ENCODE measurements around the gene CCS.
"Not testable (repeated sequence)": the region's sequence is repeated elsewhere in the genome, so short reads cannot be mapped to it uniquely, and the experiment has no call there.

The CCS gene, protein sequence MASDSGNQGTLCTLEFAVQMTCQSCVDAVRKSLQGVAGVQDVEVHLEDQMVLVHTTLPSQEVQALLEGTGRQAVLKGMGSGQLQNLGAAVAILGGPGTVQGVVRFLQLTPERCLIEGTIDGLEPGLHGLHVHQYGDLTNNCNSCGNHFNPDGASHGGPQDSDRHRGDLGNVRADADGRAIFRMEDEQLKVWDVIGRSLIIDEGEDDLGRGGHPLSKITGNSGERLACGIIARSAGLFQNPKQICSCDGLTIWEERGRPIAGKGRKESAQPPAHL
- 15.6 to 29.2 (median 17.5) reads per million in 4 donors for total RNA-seq

GRCh38 chr11:66592457-66593302 lies at the start of gene CCS, which contains the start of gene CCDC87:
CCS (plus strand) TSS chr11:66593185; CDS start chr11:66593262, 77 bp downstream.
CCDC87 (minus strand) TSS chr11:66593063; CDS start chr11:66593015, 48 bp downstream.
- DNase-seq, result peak; percentile 97 to 99 (median 99)

DNA sequence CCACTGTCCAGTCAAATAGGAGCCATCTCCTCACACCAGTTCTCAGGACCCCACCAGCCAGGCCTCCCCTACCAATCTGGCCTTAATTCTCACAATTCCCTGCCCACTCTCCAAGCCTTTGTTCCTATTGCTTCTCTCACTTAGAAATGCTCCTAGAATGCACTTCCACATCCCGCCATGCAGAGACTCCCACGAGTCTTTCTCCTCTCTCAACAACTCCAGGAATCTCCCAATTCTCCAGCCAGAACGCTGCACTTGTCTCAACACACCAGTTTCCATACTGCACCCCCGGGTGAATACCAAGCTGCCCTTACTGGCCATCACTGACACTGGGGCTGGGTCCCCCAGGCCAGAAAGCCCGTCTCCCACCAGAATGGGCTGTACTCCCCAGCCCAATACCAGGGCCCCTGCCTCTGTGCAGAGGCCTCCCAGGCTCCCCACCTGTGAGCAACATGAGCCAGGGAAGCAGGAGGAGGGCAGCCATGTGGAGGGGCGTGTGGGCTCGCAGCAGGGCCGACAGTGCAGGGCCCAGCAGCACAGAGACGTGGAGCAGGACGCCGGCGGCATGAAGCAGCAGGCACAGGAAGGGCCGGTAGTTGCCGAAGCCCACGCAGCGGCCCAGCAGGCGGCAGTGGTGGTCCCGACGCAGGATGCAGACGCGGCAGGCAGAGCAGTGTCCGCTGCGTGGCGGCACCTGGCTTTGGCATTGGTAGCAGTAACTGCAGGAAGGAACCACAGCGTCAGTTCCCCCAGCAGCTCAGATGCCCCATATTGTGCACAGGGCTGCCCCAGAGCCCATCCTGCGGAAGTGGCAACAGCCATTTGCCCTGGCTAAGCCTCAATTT lies 49.5 kb upstream of the CCS start:
- peak; percentile 39 to 83 (median 50) for DNase-seq

DNA sequence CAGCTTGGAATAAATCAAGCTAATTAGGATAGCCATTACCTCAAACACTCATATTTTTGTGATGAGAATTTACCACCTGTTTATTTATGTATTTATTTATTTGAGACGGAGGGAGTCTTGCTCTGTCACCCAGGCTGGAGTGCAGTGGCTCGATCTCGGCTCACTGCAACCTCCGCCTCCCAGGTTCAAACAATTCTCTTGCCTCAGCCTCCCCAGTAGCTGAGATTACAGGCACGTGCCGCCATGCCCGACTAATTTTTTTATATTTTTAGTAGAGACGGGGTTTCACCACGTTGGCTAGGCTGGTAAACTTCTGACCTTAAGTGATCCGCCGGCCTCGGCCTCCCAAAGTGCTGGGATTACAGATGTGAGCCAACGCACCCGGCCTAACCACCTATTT lies 48.0 kb upstream of the CCS start:
- DNase-seq, result not testable (repeated sequence)

DNA sequence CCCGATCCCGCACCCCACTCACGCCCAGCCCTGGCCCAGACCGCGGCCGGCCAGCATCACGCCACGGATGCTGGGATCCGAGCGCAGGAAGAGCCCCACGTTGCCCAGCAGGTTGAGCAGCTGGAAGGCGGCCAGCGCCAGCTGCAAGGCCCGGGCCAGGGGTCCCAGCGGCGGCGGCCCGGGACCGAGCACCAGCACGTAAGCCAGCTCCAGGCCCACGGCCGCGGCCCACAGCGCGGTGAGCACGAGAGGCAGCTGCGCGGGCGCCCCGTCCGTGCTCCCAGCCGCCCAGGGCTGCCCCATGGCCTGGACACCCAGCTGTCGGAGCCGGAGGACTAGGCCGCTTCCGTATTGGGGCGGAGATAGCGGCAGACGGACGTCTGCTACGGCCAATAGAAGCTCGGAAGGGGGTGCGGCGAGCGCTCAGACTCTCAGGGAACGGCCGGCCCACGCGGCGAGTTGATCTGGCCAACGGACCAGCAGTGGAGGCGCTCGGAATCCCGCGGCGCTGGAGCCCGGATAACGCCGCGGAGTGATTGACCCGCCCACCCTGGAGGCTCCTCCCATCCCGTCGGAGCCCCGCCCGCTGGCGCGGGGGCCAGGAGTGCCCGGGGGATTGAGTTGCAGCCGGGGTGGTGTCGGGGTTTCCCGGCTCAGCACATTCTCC lies 47.2 kb upstream of the CCS start, which contains the start of gene ZDHHC24:
Gene ZDHHC24, minus strand, starts transcription at position 348 of the 667 bp plus-strand sequence. Its CDS starts 45 bp downstream, at position 303.
- peak; percentile 68 to 94 (median 77) for DNase-seq

DNA sequence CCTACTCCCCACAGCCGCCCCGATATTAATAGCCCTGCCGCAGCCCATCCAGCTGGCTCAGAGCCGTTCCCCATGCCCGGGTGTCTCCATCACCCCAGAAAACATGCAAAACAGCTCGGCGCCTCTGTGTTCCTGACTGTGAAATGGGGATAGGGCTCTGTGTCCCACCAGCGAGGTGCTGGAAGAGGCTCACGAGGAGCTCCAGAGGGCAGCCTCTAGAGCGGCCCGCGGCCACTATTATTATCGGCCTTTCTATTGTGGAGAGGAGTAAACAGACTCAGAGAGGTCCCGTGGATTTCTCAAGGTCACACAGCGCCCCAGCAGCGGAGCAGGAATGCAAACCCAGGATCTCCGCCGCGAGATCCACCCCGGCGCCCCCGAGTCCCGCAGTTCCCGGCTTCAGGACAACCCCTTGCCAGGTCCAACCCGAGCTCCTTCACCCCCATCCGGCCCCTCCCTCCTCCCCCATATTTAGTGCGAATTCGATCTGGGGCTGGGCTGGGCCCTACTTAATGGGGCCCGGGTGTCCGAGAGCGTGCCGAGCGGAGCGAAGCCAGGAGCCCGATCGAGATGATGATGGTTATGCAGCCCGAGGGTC lies 46.5 kb upstream of the CCS start, which contains the start of gene ACTN3:
Gene ACTN3, plus strand, starts transcription at position 536 of the 598 bp plus-strand sequence. Its CDS starts 35 bp downstream, at position 571.
- peak in 1 of 5 donors; percentile 4 for DNase-seq

- DNase-seq, result no peak
Measured at GRCh38 chr11:66546966-66547661, 45.9 kb upstream of the CCS start.

GRCh38 chr11:66547662-66548009 lies 45.3 kb upstream of the CCS start:
- DNase-seq, result no peak

DNA sequence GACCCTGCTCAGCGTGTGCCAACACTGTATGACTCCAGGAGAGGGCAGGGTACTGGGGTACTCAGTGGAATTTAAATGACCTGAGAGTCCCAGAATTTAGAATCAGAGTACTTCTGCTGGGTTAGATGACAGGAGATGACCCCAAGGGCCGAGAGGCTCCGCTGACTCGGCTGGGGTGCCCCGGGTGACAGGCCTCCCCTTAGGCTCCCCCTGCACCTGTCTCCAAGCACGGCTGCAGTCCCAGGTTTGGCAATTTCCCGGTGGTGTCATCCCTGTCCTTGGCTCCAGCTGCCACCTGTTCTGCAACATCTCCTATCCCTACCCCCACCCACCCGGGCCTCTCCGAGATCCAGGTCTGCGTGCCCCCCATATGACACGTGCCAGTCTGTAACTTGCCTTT lies 44.9 kb upstream of the CCS start:
- no peak for DNase-seq

DNA sequence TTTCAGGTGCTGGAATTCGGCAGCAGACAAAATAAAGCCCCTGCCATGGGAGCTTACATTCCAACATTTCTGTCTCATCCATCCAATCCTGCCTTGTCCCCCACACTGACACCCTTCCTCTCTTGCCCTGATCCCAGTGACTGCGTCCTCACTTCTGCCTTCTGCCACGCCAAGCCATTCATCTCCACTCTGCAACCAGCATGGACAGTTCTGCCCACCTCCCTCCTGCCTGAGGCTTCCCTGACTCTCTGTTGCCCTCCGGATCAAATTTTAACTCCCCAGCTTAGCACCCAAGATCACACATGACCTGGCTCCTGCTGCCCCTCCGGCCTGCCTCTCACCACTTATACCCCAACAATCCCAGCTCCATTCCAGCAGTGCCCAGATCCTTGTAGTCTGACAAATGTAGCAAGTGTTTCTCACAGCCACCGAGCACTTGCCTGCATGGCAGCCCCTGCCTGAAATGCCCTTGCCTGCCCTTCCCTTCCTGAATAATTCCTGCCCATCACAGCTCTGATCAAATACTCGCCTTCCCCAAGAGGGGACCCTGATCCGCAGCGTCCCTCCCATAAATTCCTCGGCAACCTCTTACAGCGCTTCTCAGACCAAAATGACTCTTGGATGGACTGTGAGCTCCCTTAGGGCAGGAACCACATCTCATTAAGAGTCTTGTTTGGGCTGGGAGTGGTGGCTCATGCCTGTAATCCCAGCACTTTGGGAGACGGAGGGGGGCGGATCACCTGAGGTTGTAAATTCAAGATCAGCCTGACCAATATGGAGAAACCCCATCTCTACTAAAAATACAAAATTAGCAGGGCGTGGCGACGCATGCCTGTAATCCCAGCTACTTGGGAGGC lies 44.0 kb upstream of the CCS start:
- DNase-seq, result no peak

DNA sequence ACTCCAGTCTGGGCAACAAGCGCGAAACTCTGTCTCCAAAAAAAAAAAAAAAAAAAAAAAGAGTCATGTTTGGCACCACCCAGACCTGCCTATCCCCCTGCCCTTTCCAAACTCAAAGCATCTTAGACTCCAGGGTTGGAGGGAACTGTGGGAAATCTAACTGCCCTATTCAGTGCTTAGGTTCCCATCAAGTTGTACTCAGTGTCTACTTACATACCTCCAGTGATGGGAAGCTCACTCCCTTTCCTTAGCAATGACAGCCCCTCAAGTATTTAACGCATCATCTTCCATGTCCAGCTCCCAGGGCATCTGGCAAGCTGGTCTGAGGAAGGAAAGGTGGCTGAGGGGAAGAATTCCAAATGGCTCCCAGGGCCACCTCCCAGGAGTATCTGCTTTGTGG lies 43.3 kb upstream of the CCS start:
- DNase-seq, result no peak

DNA sequence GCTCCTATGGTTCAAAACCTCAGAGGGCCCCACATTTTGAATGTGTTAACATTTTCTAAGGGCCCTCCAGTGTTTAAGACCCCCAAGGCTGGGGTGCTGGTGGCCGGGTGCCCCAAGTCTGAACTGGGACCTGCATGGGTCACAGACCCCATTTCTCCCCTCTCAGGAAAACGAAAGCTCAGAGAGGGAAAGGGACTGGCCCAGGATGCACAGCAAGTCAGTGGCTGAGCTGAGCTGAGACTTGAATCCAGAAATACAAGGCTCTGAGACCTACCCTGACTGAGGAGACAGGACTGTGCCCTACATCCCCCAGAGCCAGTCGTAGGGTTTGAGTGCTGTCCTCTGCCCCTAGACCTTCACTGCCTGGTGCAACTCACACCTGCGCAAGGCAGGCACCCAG lies 42.1 kb upstream of the CCS start:
- no peak for DNase-seq

DNA sequence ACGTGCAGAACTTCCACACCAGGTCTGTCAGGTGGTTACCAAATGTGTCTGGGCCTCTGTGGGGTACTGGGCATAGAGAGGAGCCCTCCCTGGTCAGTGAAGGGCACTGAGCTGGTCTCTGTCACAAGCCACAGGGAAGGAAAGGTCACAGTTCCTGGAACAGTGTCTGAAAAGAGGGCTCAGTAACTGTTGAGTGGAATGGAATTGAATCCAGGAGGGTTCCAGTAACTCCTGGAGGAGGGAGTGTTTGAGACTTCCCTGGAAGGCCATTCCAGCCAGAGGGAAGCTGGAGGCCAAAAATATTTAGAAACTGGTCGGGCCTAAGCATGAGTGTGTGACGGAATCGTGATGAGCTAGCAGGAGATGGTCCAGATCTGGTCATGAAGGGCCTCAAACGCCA lies 38.4 kb upstream of the CCS start:
- no peak for DNase-seq

GRCh38 chr11:66555416-66555815 lies 37.6 kb upstream of the CCS start:
- DNase-seq, result no peak

- no peak for DNase-seq
Measured at GRCh38 chr11:66556086-66556485, 36.9 kb upstream of the CCS start.

GRCh38 chr11:66557733-66558326 lies 35.2 kb upstream of the CCS start:
- DNase-seq, result no peak

DNA sequence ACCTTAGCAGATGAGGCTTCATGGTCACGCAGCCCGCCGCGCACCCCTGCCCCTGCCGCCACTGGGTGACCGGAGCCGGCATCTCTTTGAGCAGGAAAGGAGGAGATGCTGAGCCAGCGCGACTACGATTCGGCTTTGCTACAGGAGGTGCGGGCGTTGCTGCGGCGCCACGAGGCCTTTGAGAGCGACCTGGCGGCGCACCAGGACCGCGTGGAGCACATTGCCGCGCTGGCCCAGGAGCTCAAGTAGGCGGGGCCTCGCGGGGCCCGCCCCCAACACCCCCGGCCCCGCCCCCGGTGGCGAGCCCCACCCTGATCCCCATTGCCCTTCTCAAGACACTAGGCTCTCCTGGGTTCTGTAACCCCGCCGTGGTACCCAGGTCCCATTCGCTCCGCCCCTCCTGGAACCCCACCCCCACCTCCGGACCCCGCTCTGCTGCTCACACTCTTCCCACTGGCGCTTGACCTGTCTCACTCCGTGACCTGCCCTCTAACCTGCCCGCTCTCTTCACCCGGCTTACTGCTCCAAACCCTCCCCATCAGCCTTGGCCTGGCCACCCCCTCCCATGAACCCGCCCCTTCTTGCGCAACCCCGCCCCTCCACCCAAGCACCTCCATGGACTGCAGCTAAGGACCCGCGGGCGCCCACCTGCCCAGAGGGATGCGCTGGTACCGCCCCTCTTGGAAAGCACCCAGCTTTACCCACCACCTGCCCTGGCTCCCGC lies 33.7 kb upstream of the CCS start:
- peak in 1 of 5 donors; percentile 41 for DNase-seq

DNA sequence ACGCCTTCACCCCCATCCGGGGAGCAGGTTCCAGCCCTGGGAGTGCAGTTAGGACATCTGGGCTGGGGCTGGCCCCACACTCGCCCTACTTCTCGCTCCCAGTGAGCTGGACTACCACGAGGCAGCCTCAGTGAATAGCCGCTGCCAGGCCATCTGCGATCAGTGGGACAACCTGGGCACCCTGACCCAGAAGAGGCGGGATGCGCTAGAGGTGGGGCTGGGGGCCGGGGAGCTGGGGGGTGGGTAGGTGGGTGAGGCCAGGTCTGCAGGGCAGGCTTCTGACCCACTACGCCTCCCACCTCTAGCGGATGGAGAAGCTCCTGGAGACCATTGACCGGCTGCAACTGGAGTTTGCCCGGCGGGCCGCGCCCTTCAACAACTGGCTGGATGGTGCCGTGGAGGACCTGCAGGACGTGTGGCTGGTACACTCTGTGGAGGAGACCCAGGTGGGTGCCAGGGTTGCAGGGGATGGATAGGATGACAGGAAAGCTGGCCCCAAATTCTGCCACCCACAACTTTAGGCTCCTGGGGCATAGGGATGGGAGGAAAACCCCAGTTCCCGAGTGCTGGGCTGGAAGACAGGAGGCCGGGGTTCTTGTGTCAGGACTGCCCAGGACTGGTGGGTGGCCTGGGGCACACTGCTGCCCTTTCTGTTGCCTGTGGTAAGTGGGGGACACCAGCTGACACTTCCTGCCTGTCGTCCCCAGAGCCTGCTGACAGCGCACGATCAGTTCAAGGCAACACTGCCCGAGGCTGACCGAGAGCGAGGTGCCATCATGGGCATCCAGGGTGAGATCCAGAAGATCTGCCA lies 32.9 kb upstream of the CCS start:
- no peak for DNase-seq

Data from T-helper 1 cell (primary cell).